Vagina (tissue), 2 donors: ENCODE measurements around the gene ZBTB2.

Experiments
- POLR2A ChIP-seq, 2 donors: fragments of 450-650 bp; IDR thresholded peaks; one replicate each; pipeline ENCODE4 v1.6.1; 2017; ENCODE audit warnings: antibody characterized with exemption in 2 of 2, mild to moderate bottlenecking in 2 of 2, moderate library complexity in 2 of 2
- TF ChIP-seq, protein P1 (sequence below), 3 experiments: fragments of 450-650 bp in 2 of 3; fragments of 200-600 bp in 1 of 3; sonication (generic) in 1 of 3; IDR thresholded peaks; one replicate each; pipeline ENCODE4 v1.5.1; 2017 to 2019; ENCODE audit warnings: antibody characterized with exemption in 3 of 3, mild to moderate bottlenecking in 2 of 3, moderate library complexity in 2 of 3

DNA sequence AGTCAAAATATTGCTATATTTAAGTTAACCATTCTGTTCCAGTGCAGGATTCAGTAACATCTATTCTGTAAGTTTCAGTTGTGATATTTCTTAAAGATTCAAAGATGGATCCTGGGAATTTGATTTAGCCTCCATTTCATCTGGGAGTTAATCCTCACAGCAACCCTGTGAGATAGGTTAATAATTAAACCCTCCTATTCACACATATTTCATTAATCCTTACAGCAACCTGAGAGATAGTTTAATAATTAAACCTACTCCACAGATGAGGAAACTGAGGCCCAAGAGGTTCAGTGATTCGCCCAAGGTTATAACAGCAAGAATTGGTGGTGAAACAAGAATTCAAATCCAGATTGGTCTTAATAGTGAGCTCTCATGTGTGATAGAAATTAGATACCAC, 10.9 kb upstream of the ZBTB2 start:
- no peak for TF ChIP-seq POLR2A (IDR thresholded peaks at IDR 0.05)
- TF ChIP-seq, protein P1, sequence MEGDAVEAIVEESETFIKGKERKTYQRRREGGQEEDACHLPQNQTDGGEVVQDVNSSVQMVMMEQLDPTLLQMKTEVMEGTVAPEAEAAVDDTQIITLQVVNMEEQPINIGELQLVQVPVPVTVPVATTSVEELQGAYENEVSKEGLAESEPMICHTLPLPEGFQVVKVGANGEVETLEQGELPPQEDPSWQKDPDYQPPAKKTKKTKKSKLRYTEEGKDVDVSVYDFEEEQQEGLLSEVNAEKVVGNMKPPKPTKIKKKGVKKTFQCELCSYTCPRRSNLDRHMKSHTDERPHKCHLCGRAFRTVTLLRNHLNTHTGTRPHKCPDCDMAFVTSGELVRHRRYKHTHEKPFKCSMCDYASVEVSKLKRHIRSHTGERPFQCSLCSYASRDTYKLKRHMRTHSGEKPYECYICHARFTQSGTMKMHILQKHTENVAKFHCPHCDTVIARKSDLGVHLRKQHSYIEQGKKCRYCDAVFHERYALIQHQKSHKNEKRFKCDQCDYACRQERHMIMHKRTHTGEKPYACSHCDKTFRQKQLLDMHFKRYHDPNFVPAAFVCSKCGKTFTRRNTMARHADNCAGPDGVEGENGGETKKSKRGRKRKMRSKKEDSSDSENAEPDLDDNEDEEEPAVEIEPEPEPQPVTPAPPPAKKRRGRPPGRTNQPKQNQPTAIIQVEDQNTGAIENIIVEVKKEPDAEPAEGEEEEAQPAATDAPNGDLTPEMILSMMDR (IDR thresholded peaks at IDR 0.05), result no peak
